Spinal cord (tissue), 10 donors: ENCODE measurements around the gene NR2F2. TPM values are rescaled to one million over a fixed set of nuclear protein-coding genes. Genes with fewer than 3 reads are reported as not detected.
"Not testable (repeated sequence)": the region's sequence is repeated elsewhere in the genome, so short reads cannot be mapped to it uniquely, and the experiment has no call there.

Experiments used
- DNase-seq, 6 donors: peaks; one replicate each; pipeline versions ENCODE4 v3.0.0 to v3.0.0-alpha.2; 2013 to 2015; ENCODE audit warnings: low spot score in 6 of 6, low read depth in 4 of 6
- H3K27ac ChIP-seq: one replicate; pipeline ENCODE4 v1.5.1; 2013; ENCODE audit warnings: low read depth, low read length, control low read depth
- H3K27me3 ChIP-seq: one replicate; pipeline ENCODE4 v1.6.1; 2013; ENCODE audit warnings: low read length; ENCODE audit not compliant: control insufficient read depth, insufficient read depth
- H3K36me3 ChIP-seq: one replicate; pipeline ENCODE4 v1.6.1; 2013; ENCODE audit warnings: low read length; ENCODE audit not compliant: control insufficient read depth, insufficient read depth
- H3K4me1 ChIP-seq: one replicate; pipeline ENCODE4 v1.6.1; 2013; ENCODE audit warnings: low read length; ENCODE audit not compliant: control insufficient read depth, insufficient read depth
- H3K4me3 ChIP-seq: one replicate; pipeline ENCODE4 v1.5.1; 2013; ENCODE audit warnings: low read depth, low read length, control low read depth
- H3K9me3 ChIP-seq: one replicate; pipeline ENCODE4 v1.6.1; 2013; ENCODE audit warnings: low read length; ENCODE audit not compliant: control insufficient read depth, insufficient read depth
- WGBS: methylation state at CpG from one replicate; pipeline ENCODE4 v1.1.5; 2013; ENCODE audit warnings: missing lambda C conversion rate; ENCODE audit not compliant: insufficient coverage; 5-methylcytosine and 5-hydroxymethylcytosine counted together
- polyA plus RNA-seq, 2 donors: library from polyadenylated mRNA; unstranded; fragments of 120-200 nt; gene quantifications; one replicate each; pipeline ENCODE4 v1.2.1, GENCODE V29; 2013; ENCODE audit not compliant: insufficient read length in 2 of 2
- total RNA-seq, 2 donors: library from RNA; depleted of rRNA in 1 of 2; stranded (reverse); fragments of 120-200 nt in 1 of 2; fragments of >200 nt in 1 of 2; gene quantifications; one replicate each; pipeline versions ENCODE4 v1.2.3 to v1.2.4, GENCODE V29; 2013 to 2014
- donor health status: healthy.

Gene NR2F2
- total and polyA plus RNA-seq, 4 donors, result 21.4 to 96.9 (median 67.6) TPM

- peaks cover 99% of the 10 kb centered on the region for H3K27me3 ChIP-seq
- H3K4me3 ChIP-seq, result peak overlapping the region; percentile 18
- peaks cover 42% of the 10 kb centered on the region for H3K4me1 ChIP-seq
- H3K9me3 ChIP-seq, result no peaks in the 10 kb centered on the region
- H3K27ac ChIP-seq, result peak overlapping the region; percentile 52
- peaks cover 4% of the 10 kb centered on the region for H3K36me3 ChIP-seq
- WGBS, result 4% methylated on average over 39 of the region's 42 CpGs
- DNase-seq, result peak in 1 of 6 donors; percentile 29
Observed at GRCh38 chr15:96365781-96366525, 35.5 kb downstream of the NR2F2 start.

GRCh38 chr15:96366526-96366877 lies 36.0 kb downstream of the NR2F2 start:
- Histone ChIP-seq H3K27me3 (peaks cover 94% of the 10 kb centered on the region), H3K36me3 (no peaks in the 10 kb centered on the region)
- WGBS, result 6% methylated on average over 22 of the region's 22 CpGs

GRCh38 chr15:96367311-96368200 lies 37.1 kb downstream of the NR2F2 start:
- WGBS, result 5% methylated on average over 28 of the region's 31 CpGs
- DNase-seq, result peak in 1 of 6 donors; percentile 25
- Histone ChIP-seq H3K4me1 (peaks cover 33% of the 10 kb centered on the region), H3K27me3 (peaks cover 84% of the 10 kb centered on the region), H3K36me3 (no peaks in the 10 kb centered on the region), H3K27ac (no peak overlapping the region), H3K9me3 (no peaks in the 10 kb centered on the region), H3K4me3 (no peak overlapping the region)

More at GRCh38 chr15:96366526-96366877, 36.0 kb downstream of the NR2F2 start:
- DNase-seq, result no peak
- Histone ChIP-seq H3K9me3 (no peaks in the 10 kb centered on the region), H3K27ac (peak overlapping the region; percentile 52), H3K4me1 (peaks cover 36% of the 10 kb centered on the region), H3K4me3 (no peak overlapping the region)

GRCh38 chr15:96369351-96369750 lies 38.9 kb downstream of the NR2F2 start:
- 39% methylated on average over 13 of the region's 19 CpGs for WGBS
- no peaks in the 10 kb centered on the region for H3K36me3 ChIP-seq
- peaks cover 68% of the 10 kb centered on the region for H3K27me3 ChIP-seq

GRCh38 chr15:96369825-96370621 lies 39.5 kb downstream of the NR2F2 start:
- 45% methylated on average over 16 of the region's 22 CpGs for WGBS

More at GRCh38 chr15:96369351-96369750, 38.9 kb downstream of the NR2F2 start:
- peaks cover 25% of the 10 kb centered on the region for H3K4me1 ChIP-seq
- H3K9me3 ChIP-seq, result no peaks in the 10 kb centered on the region
- H3K4me3 ChIP-seq, result no peak overlapping the region
- no peak overlapping the region for H3K27ac ChIP-seq
- DNase-seq, result no peak

GRCh38 chr15:96372554-96372953 lies 42.1 kb downstream of the NR2F2 start:
- no peak overlapping the region for H3K4me3 ChIP-seq
- no CpG with 5 or more reads among the region's 2 CpGs for WGBS
- no peak for DNase-seq
- H3K27me3 ChIP-seq, result peaks cover 37% of the 10 kb centered on the region
- H3K4me1 ChIP-seq, result peaks cover 11% of the 10 kb centered on the region
- no peaks in the 10 kb centered on the region for H3K36me3 ChIP-seq
- H3K9me3 ChIP-seq, result no peaks in the 10 kb centered on the region
- H3K27ac ChIP-seq, result no peak overlapping the region

More at GRCh38 chr15:96369825-96370621, 39.5 kb downstream of the NR2F2 start:
- Histone ChIP-seq H3K4me1 (peaks cover 25% of the 10 kb centered on the region), H3K9me3 (no peaks in the 10 kb centered on the region), H3K36me3 (no peaks in the 10 kb centered on the region), H3K27ac (no peak overlapping the region), H3K4me3 (no peak overlapping the region), H3K27me3 (peaks cover 63% of the 10 kb centered on the region)
- DNase-seq, result no peak

- Histone ChIP-seq H3K27me3 (peaks cover 18% of the 10 kb centered on the region), H3K27ac (no peak overlapping the region), H3K9me3 (no peaks in the 10 kb centered on the region), H3K36me3 (no peaks in the 10 kb centered on the region), H3K4me1 (no peaks in the 10 kb centered on the region), H3K4me3 (no peak overlapping the region)
- no peak for DNase-seq
- 40% methylated on average over 3 of the region's 5 CpGs for WGBS
Observed at GRCh38 chr15:96374499-96374898, 44.0 kb downstream of the NR2F2 start.

GRCh38 chr15:96379592-96379991 lies 49.1 kb downstream of the NR2F2 start:
- H3K27ac ChIP-seq, DNase-seq, H3K27me3 ChIP-seq, H3K36me3 ChIP-seq, H3K9me3 ChIP-seq, H3K4me1 ChIP-seq, H3K4me3 ChIP-seq: not testable (repeated sequence)
- no CpG with 5 or more reads among the region's 2 CpGs for WGBS

GRCh38 chr15:96381463-96381862 lies 51.0 kb downstream of the NR2F2 start:
- Histone ChIP-seq H3K27me3 (no peaks in the 10 kb centered on the region), H3K27ac (no peak overlapping the region), H3K9me3 (no peaks in the 10 kb centered on the region), H3K4me3 (no peak overlapping the region), H3K4me1 (no peaks in the 10 kb centered on the region), H3K36me3 (no peaks in the 10 kb centered on the region)
- 52% methylated on average over 2 of the region's 4 CpGs for WGBS
- no peak for DNase-seq
